Epithelial cell of prostate (primary cell): ENCODE data around the gene ARL16.

ENCODE experiments used
- DNase-seq: peaks from one replicate; pipeline ENCODE4 v3.0.0-alpha.2; 2011; ENCODE audit warnings: low read depth, low spot score
- H3K27ac ChIP-seq: fragments of 450-650 bp; 2 replicates; pipeline ENCODE4 v1.5.1; 2017; ENCODE audit warnings: mild to moderate bottlenecking

ARL16 gene

GRCh38 chr17:81683584-81684441 is at the start of gene ARL16, which contains the start of gene HGS:
Gene ARL16 (minus strand): TSS chr17:81683797. CDS start chr17:81683753, 44 bp downstream.
Gene HGS (plus strand): TSS chr17:81684011. CDS start chr17:81684067, 56 bp downstream.
- DNase-seq, result peak; percentile 93
- H3K27ac ChIP-seq, result peak within 1 kb of the TSS; percentile 98

GRCh38 chr17:81727324-81728031 is 43.9 kb upstream of the ARL16 start:
- DNase-seq, result no peak
- no peak overlapping the region for H3K27ac ChIP-seq

- no peak overlapping the region for H3K27ac ChIP-seq
- no peak for DNase-seq
Measured at GRCh38 chr17:81726004-81726403, 42.4 kb upstream of the ARL16 start.

- DNase-seq, result no peak
- H3K27ac ChIP-seq, result no peak overlapping the region
Measured at GRCh38 chr17:81725439-81725838, 41.8 kb upstream of the ARL16 start.

- DNase-seq, result no peak
- peak overlapping the region; percentile 52 for H3K27ac ChIP-seq
Measured at GRCh38 chr17:81723651-81724209, 40.1 kb upstream of the ARL16 start.

- H3K27ac ChIP-seq, result peak overlapping the region; percentile 52
- no peak for DNase-seq
Measured at GRCh38 chr17:81722184-81723120, 38.9 kb upstream of the ARL16 start.

- H3K27ac ChIP-seq, result no peak overlapping the region
- no peak for DNase-seq
Measured at GRCh38 chr17:81720267-81721071, 36.9 kb upstream of the ARL16 start.

- DNase-seq, result no peak
- no peak overlapping the region for H3K27ac ChIP-seq
Measured at GRCh38 chr17:81719410-81720266, 36.0 kb upstream of the ARL16 start.

GRCh38 chr17:81717766-81718089 is 34.1 kb upstream of the ARL16 start:
- no peak overlapping the region for H3K27ac ChIP-seq
- no peak for DNase-seq

GRCh38 chr17:81717049-81717765 is 33.6 kb upstream of the ARL16 start:
- no peak for DNase-seq
- no peak overlapping the region for H3K27ac ChIP-seq

GRCh38 chr17:81716674-81716996 is 33.0 kb upstream of the ARL16 start:
- no peak overlapping the region for H3K27ac ChIP-seq
- DNase-seq, result no peak

GRCh38 chr17:81715872-81716673 is 32.5 kb upstream of the ARL16 start:
- no peak for DNase-seq
- H3K27ac ChIP-seq, result no peak overlapping the region

- no peak overlapping the region for H3K27ac ChIP-seq
- DNase-seq, result no peak
Measured at GRCh38 chr17:81715107-81715871, 31.7 kb upstream of the ARL16 start.

GRCh38 chr17:81714412-81715106 is 31.0 kb upstream of the ARL16 start:
- no peak overlapping the region for H3K27ac ChIP-seq
- DNase-seq, result no peak

GRCh38 chr17:81713556-81714411 is 30.2 kb upstream of the ARL16 start:
- H3K27ac ChIP-seq, result no peak overlapping the region
- DNase-seq, result no peak
